ENCODE measurements around the gene MATR3. TPM values are rescaled to one million over a fixed set of nuclear protein-coding genes. Genes with fewer than 3 reads are reported as not detected.

MATR3 gene
- total and polyA plus RNA-seq, 3 experiments from 2014 or later, result 184 to 364 (median 199) TPM

DNA sequence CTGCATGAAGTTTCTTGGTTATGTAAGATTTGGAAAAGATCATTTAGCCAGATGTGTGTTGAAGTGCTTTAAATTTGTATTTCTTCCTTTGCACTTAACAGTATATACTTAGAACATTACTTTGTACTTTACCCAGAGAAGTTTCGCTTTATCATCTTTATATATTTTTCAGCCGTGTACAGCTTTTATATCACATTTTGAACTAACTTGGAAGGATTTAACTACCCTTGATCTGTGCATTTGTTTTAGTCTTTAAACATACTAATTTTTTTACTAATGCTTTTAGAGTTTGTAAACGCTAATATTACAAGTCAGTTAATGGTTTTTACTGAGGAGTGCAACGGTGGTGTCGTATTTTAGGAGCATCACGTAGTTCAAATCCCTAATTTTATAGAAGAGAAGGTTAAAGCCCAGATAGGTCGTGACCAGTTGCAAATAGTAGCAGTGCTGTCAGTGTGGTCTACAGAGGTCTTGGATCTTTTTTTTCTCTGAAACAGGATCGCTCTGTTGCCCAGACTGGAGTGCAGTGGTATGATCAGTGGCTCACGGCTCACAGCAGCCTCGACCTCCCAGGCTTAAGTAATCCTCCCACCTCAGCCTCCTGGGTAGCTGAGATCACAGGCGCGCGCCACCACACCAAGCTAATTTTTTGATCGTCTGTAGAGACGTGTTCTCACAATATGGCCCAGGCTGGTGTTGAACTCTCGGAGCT, 2.0 kb downstream of the MATR3 start:
- H3K9me3 ChIP-seq (ENCODE audit: low read length), result no peaks in the 10 kb centered on the region
- no peak for DNase-seq
- no peaks in the 10 kb centered on the region for H3K36me3 ChIP-seq (ENCODE audit: insufficient read depth, low read length)
- Mint-ChIP-seq H3K4me1 (peaks cover 56 to 67% (median 67%) of the 10 kb centered on the region in 3 donors), H3K9me3 (no peaks in the 10 kb centered on the region), H3K4me3 (peak overlapping the region; percentile 93 to 99 (median 98)), H3K27ac (peak overlapping the region; percentile 68 to 99 (median 98)), H3K27me3 (peaks cover 0 to 4% of the 10 kb centered on the region in 2 donors), H3K36me3 (peaks cover 0 to 29% (median 0%) of the 10 kb centered on the region in 3 donors)
- H3K27me3 ChIP-seq (ENCODE audit: insufficient read depth, low read length, poor library complexity, severe bottlenecking), result no peaks in the 10 kb centered on the region
- H3K4me3 ChIP-seq (ENCODE audit: low read length), result peak overlapping the region; percentile 78
- H3K4me1 ChIP-seq (ENCODE audit: insufficient read depth, low read length), result peaks cover 56% of the 10 kb centered on the region
- CTCF ChIA-PET, result interaction anchor here (1.1 kb wide), 1 partner anchor 20 kb away, joined by 3 read pairs; no protein-coding TSS in a partner anchor
- peak overlapping the region; percentile 97 for H3K27ac ChIP-seq (ENCODE audit: low read depth, low read length)
- POLR2A ChIA-PET, result interaction anchor here (0.7 to 3.7 kb wide), 3 partner anchors 24 to 271 kb away, joined by 3 to 68 read pairs (median 3); partner anchors contain the start of gene PAIP2

- Histone ChIP-seq H3K4me3 (ENCODE audit: low read length) (no peak overlapping the region), H3K27ac (ENCODE audit: low read depth, low read length) (no peak overlapping the region), H3K27me3 (ENCODE audit: insufficient read depth, low read length, poor library complexity, severe bottlenecking) (no peaks in the 10 kb centered on the region), H3K4me1 (ENCODE audit: insufficient read depth, low read length) (peaks cover 63% of the 10 kb centered on the region), H3K9me3 (ENCODE audit: low read length) (no peaks in the 10 kb centered on the region), H3K36me3 (ENCODE audit: insufficient read depth, low read length) (no peaks in the 10 kb centered on the region)
- H3K27ac Mint-ChIP-seq, result peak overlapping the region in 6 of 8 donors; percentile 29 to 68 (median 44)
- ChIA-PET CTCF (interaction anchor here (0.7 to 1.8 kb wide), 3 partner anchors 16 to 76 kb away, joined by 3 to 4 read pairs (median 3); no protein-coding TSS in a partner anchor), POLR2A (interaction anchor here (1.7 to 3.7 kb wide), 2 partner anchors 10 to 45 kb away, joined by 4 to 68 read pairs; partner anchors contain the start of gene PAIP2)
- no peak for DNase-seq
- H3K9me3 Mint-ChIP-seq, result no peaks in the 10 kb centered on the region
- H3K36me3 Mint-ChIP-seq, result peaks cover 0 to 29% (median 0%) of the 10 kb centered on the region in 3 donors
- peak overlapping the region; percentile 51 to 99 (median 98) for H3K4me3 Mint-ChIP-seq
- peaks cover 62 to 73% (median 72%) of the 10 kb centered on the region in 3 donors for H3K4me1 Mint-ChIP-seq
- H3K27me3 Mint-ChIP-seq, result peaks cover 0 to 4% of the 10 kb centered on the region in 2 donors
These were observed 2.7 kb downstream of the MATR3 start for GRCh38 chr5:139296198-139296597.

DNA sequence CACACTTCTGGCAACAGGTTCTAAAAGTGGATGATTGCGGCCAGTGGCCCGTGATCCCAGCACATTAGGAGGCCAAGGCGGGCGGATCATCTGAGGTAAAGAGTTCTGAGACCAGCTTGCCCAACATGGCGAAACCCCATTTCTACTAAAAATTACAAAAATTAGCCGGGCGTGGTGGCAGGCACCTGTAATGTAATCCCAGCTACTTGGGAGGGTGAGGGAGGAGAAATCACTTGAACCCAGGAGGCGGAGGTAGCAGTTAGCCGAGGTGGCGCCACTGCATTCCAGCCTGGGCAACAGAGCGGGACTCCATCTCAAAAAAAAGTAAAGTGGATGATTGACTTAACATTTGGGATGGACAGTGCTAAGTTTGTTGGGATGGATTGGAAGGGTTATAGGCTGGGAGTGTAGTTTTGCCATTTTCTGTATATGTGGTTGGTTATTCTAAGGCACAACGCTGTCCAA, 3.4 kb downstream of the MATR3 start:
- Mint-ChIP-seq H3K27me3 (peaks cover 0 to 4% of the 10 kb centered on the region in 2 donors), H3K36me3 (peaks cover 0 to 34% (median under 1%) of the 10 kb centered on the region in 3 donors), H3K27ac (peak overlapping the region in 7 of 8 donors; percentile 29 to 68 (median 46)), H3K4me1 (peaks cover 68 to 80% (median 79%) of the 10 kb centered on the region in 3 donors), H3K4me3 (peak overlapping the region; percentile 51 to 99 (median 98)), H3K9me3 (no peaks in the 10 kb centered on the region)
- POLR2A ChIA-PET, result interaction anchor here (0.6 to 1.7 kb wide), 4 partner anchors 9 to 45 kb away, joined by 3 to 6 read pairs (median 4); partner anchors contain the start of gene PAIP2
- no peaks in the 10 kb centered on the region for H3K9me3 ChIP-seq (ENCODE audit: low read length)
- DNase-seq, result no peak
- H3K27ac ChIP-seq (ENCODE audit: low read depth, low read length), result no peak overlapping the region
- peaks cover 70% of the 10 kb centered on the region for H3K4me1 ChIP-seq (ENCODE audit: insufficient read depth, low read length)
- CTCF ChIA-PET, result interaction anchor here (0.7 to 1.8 kb wide), 3 partner anchors 15 to 107 kb away, joined by 3 to 4 read pairs (median 3); partner anchors contain the start of gene SPATA24
- no peaks in the 10 kb centered on the region for H3K36me3 ChIP-seq (ENCODE audit: insufficient read depth, low read length)
- no peaks in the 10 kb centered on the region for H3K27me3 ChIP-seq (ENCODE audit: insufficient read depth, low read length, poor library complexity, severe bottlenecking)
- H3K4me3 ChIP-seq (ENCODE audit: low read length), result no peak overlapping the region

GRCh38 chr5:139297439-139298133, 4.0 kb downstream of the MATR3 start:
- Mint-ChIP-seq H3K36me3 (peaks cover 0 to 37% (median 3%) of the 10 kb centered on the region in 3 donors), H3K27me3 (peaks cover 0 to 4% of the 10 kb centered on the region in 2 donors), H3K4me1 (peaks cover 74 to 87% (median 86%) of the 10 kb centered on the region in 3 donors), H3K9me3 (no peaks in the 10 kb centered on the region), H3K27ac (peak overlapping the region; percentile 1 to 77 (median 18)), H3K4me3 (peak overlapping the region; percentile 51 to 99 (median 83))
- POLR2A ChIA-PET, result interaction anchor here (0.5 to 1.7 kb wide), 6 partner anchors 9 to 83 kb away, joined by 3 to 8 read pairs (median 4); partner anchors contain the start of gene PAIP2
- no peaks in the 10 kb centered on the region for H3K9me3 ChIP-seq (ENCODE audit: low read length)
- peaks cover 75% of the 10 kb centered on the region for H3K4me1 ChIP-seq (ENCODE audit: insufficient read depth, low read length)
- DNase-seq, result no peak
- no peaks in the 10 kb centered on the region for H3K27me3 ChIP-seq (ENCODE audit: insufficient read depth, low read length, poor library complexity, severe bottlenecking)
- H3K27ac ChIP-seq (ENCODE audit: low read depth, low read length), result no peak overlapping the region
- no peak overlapping the region for H3K4me3 ChIP-seq (ENCODE audit: low read length)
- CTCF ChIA-PET, result interaction anchor here (1.0 to 1.8 kb wide), 2 partner anchors 15 to 106 kb away, joined by 3 to 4 read pairs; partner anchors contain the start of gene SPATA24
- H3K36me3 ChIP-seq (ENCODE audit: insufficient read depth, low read length), result no peaks in the 10 kb centered on the region

GRCh38 chr5:139298242-139298641, 4.7 kb downstream of the MATR3 start:
- H3K36me3 Mint-ChIP-seq, result peaks cover 0 to 39% (median 4%) of the 10 kb centered on the region in 3 donors

DNA sequence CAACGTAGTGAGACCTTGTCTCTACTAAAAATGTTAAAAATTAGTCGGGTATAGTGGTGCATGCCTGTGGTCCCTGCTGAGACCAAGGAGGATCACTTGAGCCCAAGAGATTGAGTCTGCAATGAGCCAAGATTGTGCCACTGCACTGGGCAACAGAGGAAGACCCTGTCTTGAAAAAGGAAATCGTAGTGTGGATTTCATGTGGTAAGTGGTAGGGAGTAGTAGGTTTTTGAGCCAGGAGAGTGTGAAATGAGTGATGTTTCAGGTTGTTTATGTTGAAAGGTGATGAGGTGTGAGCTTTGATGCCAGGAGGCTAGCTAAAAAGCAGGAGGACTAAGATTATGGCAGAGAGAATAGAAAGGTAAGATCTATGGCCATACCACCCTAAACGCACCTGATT, 5.9 kb downstream of the MATR3 start:
- no peaks in the 10 kb centered on the region for H3K27me3 ChIP-seq (ENCODE audit: insufficient read depth, low read length, poor library complexity, severe bottlenecking)
- H3K27ac ChIP-seq (ENCODE audit: low read depth, low read length), result no peak overlapping the region
- H3K9me3 ChIP-seq (ENCODE audit: low read length), result no peaks in the 10 kb centered on the region
- Mint-ChIP-seq H3K27ac (peak overlapping the region; percentile 0 to 90 (median 64)), H3K9me3 (no peaks in the 10 kb centered on the region), H3K4me1 (peaks cover 90 to 99% (median 97%) of the 10 kb centered on the region in 3 donors), H3K36me3 (peaks cover 0 to 26% (median 4%) of the 10 kb centered on the region in 3 donors), H3K4me3 (peak overlapping the region; percentile 11 to 99 (median 61)), H3K27me3 (no peaks in the 10 kb centered on the region)
- ChIA-PET CTCF (interaction anchor here (1.0 to 2.1 kb wide), 2 partner anchors 11 to 14 kb away, joined by 3 to 7 read pairs; no protein-coding TSS in a partner anchor), POLR2A (interaction anchor here (0.7 to 1.3 kb wide), 2 partner anchors 16 to 42 kb away, joined by 3 read pairs; partner anchors contain the start of gene PAIP2)
- H3K36me3 ChIP-seq (ENCODE audit: insufficient read depth, low read length), result no peaks in the 10 kb centered on the region
- H3K4me3 ChIP-seq (ENCODE audit: low read length), result peak overlapping the region; percentile 32
- H3K4me1 ChIP-seq (ENCODE audit: insufficient read depth, low read length), result peaks cover 87% of the 10 kb centered on the region
- peak in 2 of 5 donors; percentile 19 to 43 for DNase-seq

More at GRCh38 chr5:139298242-139298641, 4.7 kb downstream of the MATR3 start:
- no peak for DNase-seq
- Histone ChIP-seq H3K9me3 (ENCODE audit: low read length) (no peaks in the 10 kb centered on the region), H3K4me3 (ENCODE audit: low read length) (no peak overlapping the region), H3K27me3 (ENCODE audit: insufficient read depth, low read length, poor library complexity, severe bottlenecking) (no peaks in the 10 kb centered on the region), H3K27ac (ENCODE audit: low read depth, low read length) (no peak overlapping the region), H3K36me3 (ENCODE audit: insufficient read depth, low read length) (no peaks in the 10 kb centered on the region), H3K4me1 (ENCODE audit: insufficient read depth, low read length) (peaks cover 75% of the 10 kb centered on the region)
- CTCF ChIA-PET, result no interaction called here
- peaks cover 0 to 4% of the 10 kb centered on the region in 2 donors for H3K27me3 Mint-ChIP-seq
- H3K4me1 Mint-ChIP-seq, result peaks cover 80 to 88% (median 88%) of the 10 kb centered on the region in 3 donors
- no peaks in the 10 kb centered on the region for H3K9me3 Mint-ChIP-seq
- POLR2A ChIA-PET, result interaction anchor here (1.0 kb wide), 1 partner anchor 25 kb away, joined by 3 read pairs; no protein-coding TSS in a partner anchor
- peak overlapping the region in 7 of 8 donors; percentile 17 to 85 (median 62) for H3K27ac Mint-ChIP-seq
- H3K4me3 Mint-ChIP-seq, result peak overlapping the region; percentile 11 to 99 (median 60)

DNA sequence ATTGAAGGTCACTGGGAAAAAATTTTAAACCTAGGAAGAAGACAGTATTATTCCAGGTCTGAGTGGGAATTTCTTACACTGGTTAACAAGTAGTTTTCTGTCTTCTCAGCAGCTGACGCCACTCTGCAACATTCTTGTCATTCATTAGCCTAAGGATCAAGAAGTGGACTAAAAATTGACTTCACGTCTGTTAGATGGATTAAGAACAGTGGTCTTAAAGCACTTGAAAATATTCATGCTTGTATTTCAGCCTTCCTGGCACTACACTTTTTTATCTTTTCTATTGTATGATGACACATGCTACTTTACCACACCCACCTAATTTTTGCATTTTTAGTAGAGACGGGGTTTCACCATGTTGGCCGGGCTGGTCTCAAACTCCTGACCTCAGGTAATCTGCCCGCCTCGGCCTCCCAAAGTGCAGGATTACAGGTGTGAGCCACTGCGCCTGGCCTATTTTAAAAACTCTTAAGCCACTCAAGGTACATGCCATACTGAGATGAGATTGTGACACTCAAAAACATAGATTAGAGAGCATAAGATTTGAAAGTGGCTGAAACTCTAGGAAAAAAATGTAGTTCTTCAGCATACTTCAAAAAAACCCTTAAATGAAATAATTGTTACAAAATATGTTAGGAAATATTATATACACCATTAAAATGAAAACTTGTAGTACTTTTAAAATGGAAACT, 8.4 kb downstream of the MATR3 start:
- no peak overlapping the region for H3K4me3 ChIP-seq (ENCODE audit: low read length)
- no peaks in the 10 kb centered on the region for H3K36me3 ChIP-seq (ENCODE audit: insufficient read depth, low read length)
- no peak overlapping the region for H3K27ac ChIP-seq (ENCODE audit: low read depth, low read length)

More for the DNA sequence above, 8.4 kb downstream of the MATR3 start:
- Histone ChIP-seq H3K9me3 (ENCODE audit: low read length) (no peaks in the 10 kb centered on the region), H3K4me1 (ENCODE audit: insufficient read depth, low read length) (peaks cover 98% of the 10 kb centered on the region), H3K27me3 (ENCODE audit: insufficient read depth, low read length, poor library complexity, severe bottlenecking) (no peaks in the 10 kb centered on the region)
- POLR2A ChIA-PET, result interaction anchor here (0.7 to 1.1 kb wide), 3 partner anchors 8 to 35 kb away, joined by 4 to 5 read pairs (median 4); partner anchors contain the start of gene MATR3
- Mint-ChIP-seq H3K27ac (peak overlapping the region; percentile 3 to 87 (median 78)), H3K36me3 (peaks cover 0 to 14% (median 6%) of the 10 kb centered on the region in 3 donors), H3K27me3 (no peaks in the 10 kb centered on the region), H3K9me3 (no peaks in the 10 kb centered on the region), H3K4me3 (peak overlapping the region; percentile 50 to 71 (median 65)), H3K4me1 (peaks cover 91 to 98% (median 97%) of the 10 kb centered on the region in 3 donors)
- DNase-seq, result no peak
- CTCF ChIA-PET, result interaction anchor here (1.2 to 1.4 kb wide), 2 partner anchors 8 to 51 kb away, joined by 3 to 4 read pairs; partner anchors contain the start of gene MATR3
